ENCODE results near the gene GTF2I. TPM values are rescaled to one million over a fixed set of nuclear protein-coding genes. Genes with fewer than 3 reads are reported as not detected.

GTF2I gene
- total RNA-seq, 1 donor from 2014 or later, result 607 TPM

GRCh38 chr7:74619235-74619860 lies 38.2 kb upstream of the GTF2I start:
- Mint-ChIP-seq H3K36me3 (ENCODE audit: insufficient read depth) (no peaks in the 10 kb centered on the region), H3K4me1 (ENCODE audit: low read depth) (peaks cover 2% of the 10 kb centered on the region), H3K4me3 (ENCODE audit: low read depth) (no peak overlapping the region), H3K27ac (peak overlapping the region; percentile 10), H3K9me3 (ENCODE audit: low read depth) (no peaks in the 10 kb centered on the region), H3K27me3 (no peaks in the 10 kb centered on the region)
- DNase-seq (ENCODE audit: low spot score, unreplicated experiment), result no peak
- TF ChIP-seq, protein P1, sequence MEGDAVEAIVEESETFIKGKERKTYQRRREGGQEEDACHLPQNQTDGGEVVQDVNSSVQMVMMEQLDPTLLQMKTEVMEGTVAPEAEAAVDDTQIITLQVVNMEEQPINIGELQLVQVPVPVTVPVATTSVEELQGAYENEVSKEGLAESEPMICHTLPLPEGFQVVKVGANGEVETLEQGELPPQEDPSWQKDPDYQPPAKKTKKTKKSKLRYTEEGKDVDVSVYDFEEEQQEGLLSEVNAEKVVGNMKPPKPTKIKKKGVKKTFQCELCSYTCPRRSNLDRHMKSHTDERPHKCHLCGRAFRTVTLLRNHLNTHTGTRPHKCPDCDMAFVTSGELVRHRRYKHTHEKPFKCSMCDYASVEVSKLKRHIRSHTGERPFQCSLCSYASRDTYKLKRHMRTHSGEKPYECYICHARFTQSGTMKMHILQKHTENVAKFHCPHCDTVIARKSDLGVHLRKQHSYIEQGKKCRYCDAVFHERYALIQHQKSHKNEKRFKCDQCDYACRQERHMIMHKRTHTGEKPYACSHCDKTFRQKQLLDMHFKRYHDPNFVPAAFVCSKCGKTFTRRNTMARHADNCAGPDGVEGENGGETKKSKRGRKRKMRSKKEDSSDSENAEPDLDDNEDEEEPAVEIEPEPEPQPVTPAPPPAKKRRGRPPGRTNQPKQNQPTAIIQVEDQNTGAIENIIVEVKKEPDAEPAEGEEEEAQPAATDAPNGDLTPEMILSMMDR (IDR thresholded peaks at IDR 0.05; ENCODE audit: unreplicated experiment), result no peak

DNA sequence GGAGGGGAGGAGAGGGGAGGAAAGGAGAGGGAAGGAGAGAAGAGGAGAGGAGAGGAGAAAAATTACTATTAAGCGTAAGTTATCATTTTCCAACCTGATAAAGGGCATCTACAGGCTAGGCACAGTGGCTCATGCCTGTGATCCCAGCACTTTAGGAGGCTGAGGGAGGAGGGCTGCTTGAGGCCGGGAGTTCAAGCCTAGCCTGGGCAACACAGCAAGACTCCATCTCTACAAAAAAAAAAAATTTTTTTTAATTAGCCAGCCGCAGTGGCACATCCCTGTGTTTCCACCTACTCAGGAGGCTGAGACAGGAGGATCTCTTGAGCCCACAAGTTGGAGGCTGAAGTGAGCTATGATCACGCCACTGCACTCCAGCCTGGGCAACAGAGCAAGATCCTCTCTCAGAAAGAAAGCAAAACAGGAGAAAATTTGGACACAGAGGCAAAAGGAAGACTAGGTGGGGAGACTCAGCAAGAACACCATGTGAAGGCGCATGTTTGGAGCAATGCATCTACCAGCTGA lies 35.2 kb upstream of the GTF2I start:
- no peaks in the 10 kb centered on the region for H3K27me3 Mint-ChIP-seq
- H3K4me3 Mint-ChIP-seq (ENCODE audit: low read depth), result no peak overlapping the region
- TF ChIP-seq, protein P1 (IDR thresholded peaks at IDR 0.05; ENCODE audit: unreplicated experiment), result no peak
- H3K4me1 Mint-ChIP-seq (ENCODE audit: low read depth), result peaks cover 2% of the 10 kb centered on the region
- H3K9me3 Mint-ChIP-seq (ENCODE audit: low read depth), result no peaks in the 10 kb centered on the region
- DNase-seq (ENCODE audit: low spot score, unreplicated experiment), result no peak
- H3K36me3 Mint-ChIP-seq (ENCODE audit: insufficient read depth), result no peaks in the 10 kb centered on the region
- H3K27ac Mint-ChIP-seq, result no peak overlapping the region

DNA sequence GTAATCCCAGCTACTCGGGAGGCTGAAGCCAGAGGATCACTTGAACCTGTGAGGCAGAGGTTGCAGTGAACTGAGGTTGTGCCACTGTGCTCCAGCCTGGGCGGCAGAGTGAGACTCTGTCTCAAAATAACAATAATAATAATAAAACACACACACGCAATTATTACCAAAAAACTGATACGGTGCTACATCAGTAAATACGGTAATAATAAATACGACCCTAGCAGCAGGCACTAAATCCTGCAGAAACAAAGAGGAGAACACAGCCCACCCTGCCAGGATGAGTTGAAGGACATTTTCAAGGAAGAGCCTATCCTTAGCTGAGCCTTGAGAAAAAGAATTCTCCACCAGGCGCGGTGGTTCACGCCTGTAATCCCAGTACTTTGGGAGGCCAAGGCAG lies 34.4 kb upstream of the GTF2I start:
- Mint-ChIP-seq H3K27me3 (no peaks in the 10 kb centered on the region), H3K4me1 (ENCODE audit: low read depth) (peaks cover 8% of the 10 kb centered on the region), H3K9me3 (ENCODE audit: low read depth) (no peaks in the 10 kb centered on the region), H3K27ac (no peak overlapping the region), H3K36me3 (ENCODE audit: insufficient read depth) (no peaks in the 10 kb centered on the region), H3K4me3 (ENCODE audit: low read depth) (no peak overlapping the region)
- TF ChIP-seq, protein P1 (IDR thresholded peaks at IDR 0.05; ENCODE audit: unreplicated experiment), result no peak
- no peak for DNase-seq (ENCODE audit: low spot score, unreplicated experiment)

DNA sequence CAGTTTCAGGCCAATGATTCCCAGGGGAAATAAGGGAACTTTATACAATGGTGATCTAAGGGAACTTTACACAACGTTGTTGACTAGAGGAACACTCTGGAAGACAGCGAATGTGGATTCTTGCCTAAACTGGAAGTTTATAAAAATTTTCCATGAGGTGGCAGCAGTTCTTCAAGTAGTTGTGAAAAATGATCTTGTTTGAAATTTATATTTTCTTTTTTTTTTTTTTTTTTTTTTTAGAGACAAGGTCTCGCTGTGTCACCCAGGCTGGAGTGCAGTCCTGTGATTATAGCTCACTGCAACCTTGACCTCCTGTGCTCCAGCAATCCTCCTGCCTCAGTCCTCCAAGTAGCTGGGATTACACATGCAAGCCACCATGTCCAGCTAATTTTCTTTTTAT lies 32.1 kb upstream of the GTF2I start:
- TF ChIP-seq, protein P1 (IDR thresholded peaks at IDR 0.05; ENCODE audit: unreplicated experiment), result no peak
- no peak overlapping the region for H3K27ac Mint-ChIP-seq
- no peak overlapping the region for H3K4me3 Mint-ChIP-seq (ENCODE audit: low read depth)
- no peaks in the 10 kb centered on the region for H3K36me3 Mint-ChIP-seq (ENCODE audit: insufficient read depth)
- no peak for DNase-seq (ENCODE audit: low spot score, unreplicated experiment)
- H3K4me1 Mint-ChIP-seq (ENCODE audit: low read depth), result peaks cover 8% of the 10 kb centered on the region
- H3K27me3 Mint-ChIP-seq, result no peaks in the 10 kb centered on the region
- no peaks in the 10 kb centered on the region for H3K9me3 Mint-ChIP-seq (ENCODE audit: low read depth)

- no peak for DNase-seq (ENCODE audit: low spot score, unreplicated experiment)
- TF ChIP-seq, protein P1 (IDR thresholded peaks at IDR 0.05; ENCODE audit: unreplicated experiment), result no peak
- H3K4me1 Mint-ChIP-seq (ENCODE audit: low read depth), result peaks cover 8% of the 10 kb centered on the region
- H3K9me3 Mint-ChIP-seq (ENCODE audit: low read depth), result no peaks in the 10 kb centered on the region
- no peaks in the 10 kb centered on the region for H3K27me3 Mint-ChIP-seq
- peak overlapping the region; percentile 73 for H3K27ac Mint-ChIP-seq
- no peak overlapping the region for H3K4me3 Mint-ChIP-seq (ENCODE audit: low read depth)
- no peaks in the 10 kb centered on the region for H3K36me3 Mint-ChIP-seq (ENCODE audit: insufficient read depth)
Observed at GRCh38 chr7:74627661-74628411, 29.7 kb upstream of the GTF2I start.
